Esophagus squamous epithelium (tissue), 5 donors: ENCODE data around the gene LRRC59. TPM values are rescaled to one million over a fixed set of nuclear protein-coding genes. Genes with fewer than 3 reads are reported as not detected.
A peak's percentile ranks its signal among the peaks of the same experiment; 100 is the strongest.
"Not testable (repeated sequence)": the region's sequence is repeated elsewhere in the genome, so short reads cannot be mapped to it uniquely, and the experiment has no call there.

ENCODE experiments used
- DNase-seq: peaks from one replicate; lab custom pipeline; 2025; lab: John Stamatoyannopoulos, UW
- H3K27ac ChIP-seq, 4 donors: fragments of 200-600 bp; sonication (generic); one replicate each; pipeline ENCODE4 v1.5.1; 2016 to 2019; ENCODE audit warnings: mild to moderate bottlenecking in 1 of 4
- H3K27me3 ChIP-seq, 4 donors: fragments of 200-600 bp; sonication (generic); 1 replicate in 3 of 4; 2 replicates in 1 of 4; pipeline versions ENCODE4 v1.5.1 to v1.6.0; 2017 to 2021; ENCODE audit warnings: antibody characterized with exemption in 1 of 4
- H3K36me3 ChIP-seq, 3 donors: fragments of 200-600 bp; sonication (generic); one replicate each; pipeline ENCODE4 v1.5.1; 2016 to 2019
- H3K4me1 ChIP-seq, 3 donors: fragments of 200-600 bp; sonication (generic); one replicate each; pipeline ENCODE4 v1.5.1; 2017 to 2019
- H3K4me3 ChIP-seq, 4 donors: fragments of 200-600 bp; sonication (generic); 1 replicate in 3 of 4; 2 replicates in 1 of 4; pipeline ENCODE4 v1.5.1; 2016 to 2019; ENCODE audit warnings: mild to moderate bottlenecking in 2 of 4, moderate library complexity in 1 of 4
- H3K9me3 ChIP-seq, 3 donors: fragments of 200-600 bp; sonication (generic); one replicate each; pipeline ENCODE4 v1.5.1; 2016 to 2019
- POLR2A ChIP-seq, 4 donors: fragments of 450-650 bp; IDR thresholded peaks; one replicate each; pipeline ENCODE4 v1.6.1; 2017; ENCODE audit warnings: antibody characterized with exemption in 4 of 4, mild to moderate bottlenecking in 4 of 4, moderate library complexity in 3 of 4
- WGBS, 2 donors: methylation state at CpG; one replicate each; pipeline ENCODE4 v1.1.5; 2018; 5-methylcytosine and 5-hydroxymethylcytosine counted together
- intact Hi-C: fragments of 100-400 bp; cut with DNase I; formaldehyde crosslinking; loops from one replicate; pipeline ENCODE4 v1.15.0; 2022
- total RNA-seq, 4 donors: library from RNA; depleted of rRNA; stranded (reverse); fragments of >200 nt; gene quantifications; one replicate each; pipeline ENCODE4 v1.1.0, GENCODE V29; 2016
- TF ChIP-seq, protein P1 (sequence below), 6 experiments: fragments of 450-650 bp in 4 of 6; fragments of 200-600 bp in 2 of 6; sonication (generic) in 2 of 6; IDR thresholded peaks; one replicate each; pipeline ENCODE4 v1.5.1; 2016 to 2019; ENCODE audit warnings: antibody characterized with exemption in 6 of 6, mild to moderate bottlenecking in 4 of 6, moderate library complexity in 4 of 6
- donor health status: DM: yes; HTN: yes; CAD: no.

The LRRC59 gene
- total RNA-seq, 4 donors from 2014 or later, result 63.4 to 136 (median 77.9) TPM

DNA sequence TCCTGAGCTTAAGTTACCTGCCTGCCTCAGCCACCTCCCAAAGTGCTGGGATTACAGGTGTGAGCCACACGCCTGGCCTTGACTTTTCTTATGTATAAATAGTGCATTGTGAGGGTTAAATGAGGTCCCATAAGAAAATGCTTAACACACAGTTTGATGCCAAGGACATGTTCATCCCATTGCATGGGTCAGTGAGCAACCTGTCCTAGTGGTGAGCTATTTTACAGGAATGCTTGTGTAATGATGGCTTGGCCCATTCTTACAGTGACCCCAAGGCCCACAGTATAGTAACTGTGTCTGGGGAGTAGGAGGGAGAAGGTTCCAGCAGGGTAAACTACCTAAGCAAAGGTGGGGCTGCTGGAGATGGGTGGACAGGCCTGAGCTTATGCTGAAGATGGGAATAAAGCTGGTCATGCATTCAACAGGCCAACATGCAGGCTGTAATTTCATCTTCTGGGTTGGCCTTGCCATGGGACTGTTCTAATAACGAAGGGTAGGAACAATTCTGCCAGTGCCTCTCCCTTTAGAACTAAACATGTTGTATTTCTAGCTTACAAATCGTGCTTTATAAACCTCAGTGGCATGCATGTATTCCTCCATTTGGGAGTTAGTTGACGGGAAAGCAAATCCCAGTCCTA, 34.9 kb upstream of the LRRC59 start:
- no peaks in the 10 kb centered on the region for H3K27me3 ChIP-seq
- no peak for DNase-seq
- no peak overlapping the region for H3K27ac ChIP-seq
- H3K9me3 ChIP-seq, result no peaks in the 10 kb centered on the region
- WGBS, 2 donors, result 61 to 91% methylated on average over 4 of the region's 4 CpGs
- H3K4me3 ChIP-seq, result no peak overlapping the region
- intact Hi-C loops, result no loop called here
- peaks cover 6 to 41% (median 21%) of the 10 kb centered on the region in 3 donors for H3K4me1 ChIP-seq
- TF ChIP-seq POLR2A (IDR thresholded peaks at IDR 0.05), result no peak
- TF ChIP-seq, protein P1, sequence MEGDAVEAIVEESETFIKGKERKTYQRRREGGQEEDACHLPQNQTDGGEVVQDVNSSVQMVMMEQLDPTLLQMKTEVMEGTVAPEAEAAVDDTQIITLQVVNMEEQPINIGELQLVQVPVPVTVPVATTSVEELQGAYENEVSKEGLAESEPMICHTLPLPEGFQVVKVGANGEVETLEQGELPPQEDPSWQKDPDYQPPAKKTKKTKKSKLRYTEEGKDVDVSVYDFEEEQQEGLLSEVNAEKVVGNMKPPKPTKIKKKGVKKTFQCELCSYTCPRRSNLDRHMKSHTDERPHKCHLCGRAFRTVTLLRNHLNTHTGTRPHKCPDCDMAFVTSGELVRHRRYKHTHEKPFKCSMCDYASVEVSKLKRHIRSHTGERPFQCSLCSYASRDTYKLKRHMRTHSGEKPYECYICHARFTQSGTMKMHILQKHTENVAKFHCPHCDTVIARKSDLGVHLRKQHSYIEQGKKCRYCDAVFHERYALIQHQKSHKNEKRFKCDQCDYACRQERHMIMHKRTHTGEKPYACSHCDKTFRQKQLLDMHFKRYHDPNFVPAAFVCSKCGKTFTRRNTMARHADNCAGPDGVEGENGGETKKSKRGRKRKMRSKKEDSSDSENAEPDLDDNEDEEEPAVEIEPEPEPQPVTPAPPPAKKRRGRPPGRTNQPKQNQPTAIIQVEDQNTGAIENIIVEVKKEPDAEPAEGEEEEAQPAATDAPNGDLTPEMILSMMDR (IDR thresholded peaks at IDR 0.05), result no peak
- peaks cover 0 to 7% (median 0%) of the 10 kb centered on the region in 3 donors for H3K36me3 ChIP-seq

DNA sequence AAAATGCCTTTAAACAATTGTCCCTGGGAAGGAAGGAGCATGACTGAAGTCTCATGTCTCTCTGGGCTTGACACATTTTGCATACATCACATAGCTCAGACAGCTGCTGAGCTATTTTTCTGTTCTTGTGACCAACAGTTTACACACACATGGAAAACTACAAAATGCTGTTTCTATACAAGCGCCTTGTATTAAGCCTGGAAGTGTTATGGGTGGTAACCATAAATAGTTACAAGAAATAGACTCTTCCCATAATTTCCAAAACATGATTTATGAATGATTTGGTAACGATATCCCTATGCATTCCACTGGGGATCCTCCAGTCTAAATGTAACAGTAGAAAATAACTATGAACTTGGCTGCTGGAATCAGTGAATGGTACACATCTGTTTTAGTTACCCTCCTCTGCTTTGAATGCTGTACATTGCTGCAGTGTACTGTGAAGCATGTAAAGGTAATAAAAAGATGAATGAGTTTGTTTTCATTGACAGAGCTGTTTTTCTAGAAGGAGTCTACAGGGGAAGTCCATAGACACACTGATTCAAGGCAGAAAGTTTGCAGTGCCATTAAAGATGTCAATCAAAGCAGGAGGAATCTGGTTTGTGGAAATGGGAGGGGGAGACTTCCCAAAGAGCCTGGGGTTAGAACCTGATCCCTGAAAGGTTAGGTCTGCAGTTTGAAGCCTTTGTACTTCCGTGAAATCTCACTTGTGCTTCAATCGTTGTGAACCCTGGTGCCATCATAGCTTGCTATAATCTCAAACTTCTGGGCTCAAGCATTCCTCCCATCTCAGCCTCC, 33.7 kb upstream of the LRRC59 start:
- 53 to 65% methylated on average over 4 of the region's 4 CpGs for WGBS, 2 donors
- peaks cover 0 to 7% (median 0%) of the 10 kb centered on the region in 3 donors for H3K36me3 ChIP-seq
- DNase-seq, result no peak
- H3K9me3 ChIP-seq, result no peaks in the 10 kb centered on the region
- H3K4me3 ChIP-seq, result no peak overlapping the region
- H3K4me1 ChIP-seq, result peaks cover 15 to 53% (median 27%) of the 10 kb centered on the region in 3 donors
- TF ChIP-seq, protein P1 (IDR thresholded peaks at IDR 0.05), result no peak
- TF ChIP-seq POLR2A (IDR thresholded peaks at IDR 0.05), result no peak
- intact Hi-C loops, result no loop called here
- H3K27me3 ChIP-seq, result no peaks in the 10 kb centered on the region
- H3K27ac ChIP-seq, result no peak overlapping the region

DNA sequence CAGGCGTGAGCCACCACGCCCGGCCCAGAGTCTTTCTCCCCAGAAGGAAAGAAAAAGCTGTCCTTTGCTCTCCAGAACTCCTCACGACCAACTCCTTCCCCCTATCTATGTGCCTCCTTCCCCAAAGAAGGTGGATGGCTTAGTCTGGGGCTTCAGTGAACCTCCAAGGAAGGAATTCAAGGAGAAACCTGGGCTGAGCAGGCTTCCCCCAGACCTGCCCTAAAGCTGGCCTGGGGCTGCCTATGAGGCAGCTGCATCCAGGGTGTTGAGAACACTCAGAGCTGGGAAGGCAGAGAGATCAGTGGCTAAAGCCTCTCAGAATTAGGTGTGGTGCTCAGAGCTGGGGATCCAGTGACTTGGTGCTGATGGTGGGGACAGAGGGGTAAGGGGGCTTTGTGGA, 32.5 kb upstream of the LRRC59 start:
- no peak for DNase-seq
- Histone ChIP-seq H3K27me3 (no peaks in the 10 kb centered on the region), H3K36me3 (peaks cover 0 to 7% (median 0%) of the 10 kb centered on the region in 3 donors), H3K4me1 (peaks cover 23 to 65% (median 37%) of the 10 kb centered on the region in 3 donors), H3K27ac (peak overlapping the region; percentile 75 to 91 (median 84)), H3K9me3 (no peaks in the 10 kb centered on the region), H3K4me3 (no peak overlapping the region)
- TF ChIP-seq, protein P1 (IDR thresholded peaks at IDR 0.05), result no peak
- no peak for TF ChIP-seq POLR2A (IDR thresholded peaks at IDR 0.05)
- intact Hi-C loops, result no loop called here
- WGBS, 2 donors, result 52 to 66% methylated on average over 4 of the region's 4 CpGs

DNA sequence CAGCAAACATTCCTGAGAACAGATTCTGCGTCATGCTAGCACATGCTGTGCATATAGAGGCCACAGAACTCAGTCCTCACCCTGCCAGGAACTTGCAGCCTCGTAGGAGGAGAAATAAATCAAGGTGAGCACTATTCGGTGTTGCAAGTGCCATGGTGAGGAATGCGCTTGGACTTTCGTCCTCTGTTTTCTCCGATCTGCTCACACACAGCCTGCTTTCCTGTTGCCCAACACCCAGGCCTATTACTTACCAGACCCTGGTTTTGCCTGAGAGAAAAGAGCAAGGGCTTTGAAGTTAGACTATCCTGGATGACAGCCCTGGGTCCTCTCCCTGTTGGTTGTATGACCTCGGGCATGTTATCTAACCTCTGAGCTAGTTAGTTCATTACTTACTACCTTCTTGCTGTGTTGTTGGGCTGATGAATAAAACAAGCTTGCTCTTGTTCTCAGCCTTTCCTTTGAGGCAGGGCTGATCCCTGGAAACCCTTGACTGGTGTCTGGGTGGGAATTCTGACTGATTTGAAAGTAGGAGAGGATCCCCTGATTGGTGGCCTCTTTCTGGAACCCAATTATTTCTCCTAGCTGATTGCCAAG, 31.6 kb upstream of the LRRC59 start:
- peak overlapping the region; percentile 75 to 91 (median 84) for H3K27ac ChIP-seq
- no peaks in the 10 kb centered on the region for H3K27me3 ChIP-seq
- intact Hi-C loops, result no loop called here
- TF ChIP-seq POLR2A (IDR thresholded peaks at IDR 0.05), result no peak
- no peaks in the 10 kb centered on the region for H3K9me3 ChIP-seq
- no peak overlapping the region for H3K4me3 ChIP-seq
- DNase-seq, result no peak
- peaks cover 0 to 7% (median 0%) of the 10 kb centered on the region in 3 donors for H3K36me3 ChIP-seq
- H3K4me1 ChIP-seq, result peaks cover 23 to 74% (median 38%) of the 10 kb centered on the region in 3 donors
- WGBS, 2 donors, result 22 to 68% methylated on average over 7 of the region's 7 CpGs

DNA sequence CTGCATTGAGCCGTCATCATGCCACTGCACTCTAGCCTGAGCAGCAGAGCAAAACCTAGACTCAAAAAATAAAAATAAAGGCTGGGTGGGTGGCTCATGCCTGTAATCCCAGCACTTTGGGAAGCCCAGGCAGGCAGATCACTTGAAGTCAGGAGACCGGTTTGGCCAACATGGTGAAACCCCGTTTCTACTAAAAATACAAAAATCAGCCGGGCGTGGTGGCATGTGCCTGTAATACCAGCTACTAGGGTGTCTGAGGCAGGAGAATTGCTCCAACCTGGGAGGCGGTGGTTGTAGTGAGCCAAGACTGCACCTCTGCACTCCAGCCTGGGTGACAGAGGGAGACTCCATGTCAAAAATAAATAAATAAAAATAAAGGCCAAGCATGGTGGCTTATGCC, 30.8 kb upstream of the LRRC59 start:
- H3K36me3 ChIP-seq, H3K9me3 ChIP-seq, H3K4me3 ChIP-seq, DNase-seq, H3K27me3 ChIP-seq, intact Hi-C loops: not testable (repeated sequence)
- WGBS, 2 donors, result 11 to 48% methylated on average over 6 of the region's 6 CpGs
- H3K27ac ChIP-seq, result peak overlapping the region; percentile 75 to 91 (median 88)
- H3K4me1 ChIP-seq, result peaks cover 23 to 78% (median 38%) of the 10 kb centered on the region in 3 donors
